Parathyroid adenoma (tissue), 2 donors: ENCODE data around the gene C4orf50.

Experiments
- H2AFZ ChIP-seq: fragments of 300-600 bp; sonication (generic); one replicate; pipeline ENCODE4 v1.7.0; 2017; ENCODE audit warnings: antibody characterized with exemption, mild to moderate bottlenecking
- H3K27ac ChIP-seq: fragments of 300-600 bp; sonication (generic); one replicate; pipeline ENCODE4 v1.7.0; 2017
- H3K27me3 ChIP-seq: fragments of 300-600 bp; sonication (generic); one replicate; pipeline ENCODE4 v1.7.0; 2017; ENCODE audit warnings: low read length; ENCODE audit not compliant: control insufficient read depth, insufficient read depth
- H3K36me3 ChIP-seq: fragments of 300-600 bp; sonication (generic); one replicate; pipeline ENCODE4 v1.7.0; 2017; ENCODE audit warnings: low read length; ENCODE audit not compliant: control insufficient read depth, insufficient read depth
- H3K4me1 ChIP-seq: fragments of 300-600 bp; sonication (generic); one replicate; pipeline ENCODE4 v1.7.0; 2017; ENCODE audit warnings: control low read depth
- H3K4me2 ChIP-seq: fragments of 300-600 bp; sonication (generic); one replicate; pipeline ENCODE4 v1.7.0; 2017; ENCODE audit warnings: low read length
- H3K4me3 ChIP-seq: fragments of 300-600 bp; sonication (generic); one replicate; pipeline ENCODE4 v1.7.0; 2017; ENCODE audit warnings: low read depth, low read length
- H3K79me2 ChIP-seq: fragments of 300-600 bp; sonication (generic); one replicate; pipeline ENCODE4 v1.7.0; 2017; ENCODE audit warnings: control low read depth
- H3K9ac ChIP-seq: fragments of 300-600 bp; sonication (generic); one replicate; pipeline ENCODE4 v1.7.0; 2017; ENCODE audit warnings: mild to moderate bottlenecking
- H3K9me3 ChIP-seq: fragments of 300-600 bp; sonication (generic); one replicate; pipeline ENCODE4 v1.7.0; 2017; ENCODE audit warnings: low read length; ENCODE audit not compliant: control insufficient read depth
- CTCF ChIP-seq: fragments of 300-600 bp; sonication (generic); IDR thresholded peaks from one replicate; pipeline ENCODE4 v1.7.0; 2017; ENCODE audit warnings: antibody characterized with exemption, mild to moderate bottlenecking
- donor health status: primary hyperparathyroidism.

Gene C4orf50

GRCh38 chr4:5968246-5968645 lies 50.0 kb downstream of the C4orf50 start:
- Histone ChIP-seq H3K4me3 (no peak overlapping the region), H3K9ac (no peak overlapping the region), H3K36me3 (no peaks in the 10 kb centered on the region), H3K27ac (no peak overlapping the region), H2AFZ (no peak overlapping the region), H3K4me2 (no peak overlapping the region), H3K27me3 (no peaks in the 10 kb centered on the region), H3K9me3 (no peaks in the 10 kb centered on the region), H3K4me1 (no peaks in the 10 kb centered on the region), H3K79me2 (no peaks in the 10 kb centered on the region)
- TF ChIP-seq CTCF, result no peak

- Histone ChIP-seq H3K27ac (no peak overlapping the region), H3K79me2 (no peaks in the 10 kb centered on the region), H3K4me3 (no peak overlapping the region), H2AFZ (no peak overlapping the region), H3K9ac (no peak overlapping the region), H3K4me2 (no peak overlapping the region), H3K27me3 (no peaks in the 10 kb centered on the region), H3K9me3 (no peaks in the 10 kb centered on the region), H3K36me3 (no peaks in the 10 kb centered on the region), H3K4me1 (no peaks in the 10 kb centered on the region)
- TF ChIP-seq CTCF, result no peak
Measured at GRCh38 chr4:5967783-5968182, 50.4 kb downstream of the C4orf50 start.

GRCh38 chr4:5965225-5965624 lies 53.0 kb downstream of the C4orf50 start:
- H2AFZ ChIP-seq, result no peak overlapping the region
- H3K4me1 ChIP-seq, result no peaks in the 10 kb centered on the region
- no peak overlapping the region for H3K27ac ChIP-seq
- H3K4me2 ChIP-seq, result no peak overlapping the region
- H3K79me2 ChIP-seq, result no peaks in the 10 kb centered on the region
- no peak overlapping the region for H3K9ac ChIP-seq
- no peak overlapping the region for H3K4me3 ChIP-seq
- no peak for TF ChIP-seq CTCF
- no peaks in the 10 kb centered on the region for H3K9me3 ChIP-seq
- no peaks in the 10 kb centered on the region for H3K36me3 ChIP-seq
- H3K27me3 ChIP-seq, result no peaks in the 10 kb centered on the region

GRCh38 chr4:5964030-5964429 lies 54.2 kb downstream of the C4orf50 start:
- no peak for TF ChIP-seq CTCF
- H3K79me2 ChIP-seq, result no peaks in the 10 kb centered on the region
- H2AFZ ChIP-seq, result no peak overlapping the region
- H3K4me2 ChIP-seq, result no peak overlapping the region
- H3K9ac ChIP-seq, result no peak overlapping the region
- H3K9me3 ChIP-seq, result no peaks in the 10 kb centered on the region
- no peaks in the 10 kb centered on the region for H3K27me3 ChIP-seq
- no peak overlapping the region for H3K4me3 ChIP-seq
- no peak overlapping the region for H3K27ac ChIP-seq
- H3K4me1 ChIP-seq, result no peaks in the 10 kb centered on the region
- H3K36me3 ChIP-seq, result no peaks in the 10 kb centered on the region

GRCh38 chr4:5963611-5964010 lies 54.6 kb downstream of the C4orf50 start:
- Histone ChIP-seq H3K27ac (no peak overlapping the region), H3K27me3 (no peaks in the 10 kb centered on the region), H3K9ac (no peak overlapping the region), H3K79me2 (no peaks in the 10 kb centered on the region), H3K4me2 (no peak overlapping the region), H3K9me3 (no peaks in the 10 kb centered on the region), H3K4me1 (no peaks in the 10 kb centered on the region), H3K4me3 (no peak overlapping the region), H3K36me3 (no peaks in the 10 kb centered on the region), H2AFZ (no peak overlapping the region)
- TF ChIP-seq CTCF, result no peak
